ENCODE results near the gene PPP1R26. TPM values are rescaled to one million over a fixed set of nuclear protein-coding genes. Genes with fewer than 3 reads are reported as not detected.
A peak's percentile ranks its signal among the peaks of the same experiment; 100 is the strongest.
"Not testable (repeated sequence)": the region's sequence is repeated elsewhere in the genome, so short reads cannot be mapped to it uniquely, and the experiment has no call there.

Gene PPP1R26, protein sequence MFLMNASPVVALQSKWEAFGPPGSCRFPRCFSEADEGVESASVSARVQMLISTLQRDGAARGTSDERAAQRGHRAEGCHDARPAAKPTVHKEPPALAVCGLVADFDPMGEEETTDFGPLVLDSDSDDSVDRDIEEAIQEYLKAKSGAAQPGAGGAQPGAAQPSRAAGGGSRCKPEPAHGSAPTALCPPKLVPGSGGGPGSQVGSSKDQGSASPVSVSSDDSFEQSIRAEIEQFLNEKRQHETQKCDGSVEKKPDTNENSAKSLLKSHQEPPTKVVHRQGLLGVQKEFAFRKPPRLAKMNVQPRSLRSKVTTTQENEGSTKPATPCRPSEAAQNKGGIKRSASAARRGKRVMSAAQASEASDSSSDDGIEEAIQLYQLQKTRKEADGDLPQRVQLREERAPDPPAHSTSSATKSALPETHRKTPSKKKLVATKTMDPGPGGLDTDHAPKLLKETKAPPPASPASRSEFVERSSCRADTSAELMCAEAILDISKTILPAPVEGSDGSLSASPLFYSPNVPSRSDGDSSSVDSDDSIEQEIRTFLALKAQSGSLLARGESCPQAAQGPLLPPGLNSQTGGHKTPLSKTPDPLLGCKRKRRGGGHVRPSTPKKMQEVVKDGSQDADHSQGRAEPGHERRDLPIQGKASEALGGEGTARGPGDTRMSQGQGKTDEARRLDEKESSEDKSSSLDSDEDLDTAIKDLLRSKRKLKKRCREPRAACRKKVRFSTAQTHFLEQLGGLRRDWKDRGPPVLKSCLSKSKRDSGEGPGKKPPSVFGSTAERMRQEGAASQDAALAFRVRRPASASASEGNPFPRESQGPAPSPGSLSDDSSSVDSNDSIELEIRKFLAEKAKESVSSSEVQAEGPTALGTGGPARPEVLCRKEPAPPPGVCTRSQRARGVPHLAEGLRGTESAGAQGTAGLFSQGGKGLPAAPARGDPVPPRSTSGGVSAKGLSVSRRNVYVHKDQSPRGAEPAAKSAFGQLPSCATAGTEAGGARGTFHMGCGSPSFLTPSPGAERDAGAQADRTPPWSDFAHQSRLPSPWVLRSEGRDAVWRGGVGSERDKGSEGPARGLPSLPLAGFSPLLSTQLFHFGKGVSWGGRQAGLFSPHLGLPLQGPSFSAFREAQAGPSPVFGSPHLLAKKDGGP (N-terminal part only)
- 10 to 100 TPM; 22.9 to 29.6 TPM for total RNA-seq
- 10 to 100 TPM in 1 of 2 donors, 1 to 10 TPM in 1; 9.3 to 13.6 TPM for polyA plus RNA-seq
- long read RNA-seq, donor 1, full-length matches to known transcripts = 20 of 20 reads
- long read RNA-seq, donor 1, partial matches to known transcripts = 0 of 20 reads
- long read RNA-seq, donor 1, other reads (novel, unspliced or antisense) = 0 of 20 reads
- long read RNA-seq, donor 2, full-length matches to known transcripts = 8 of 8 reads
- long read RNA-seq, donor 2, partial matches to known transcripts = 0 of 8 reads
- long read RNA-seq, donor 2, other reads (novel, unspliced or antisense) = 0 of 8 reads
- long read RNA-seq, donor 3, full-length matches to known transcripts = 14 of 14 reads
- long read RNA-seq, donor 3, partial matches to known transcripts = 0 of 14 reads
- long read RNA-seq, donor 3, other reads (novel, unspliced or antisense) = 0 of 14 reads
- long read RNA-seq, donor 4, full-length matches to known transcripts = 10 of 10 reads
- long read RNA-seq, donor 4, partial matches to known transcripts = 0 of 10 reads
- long read RNA-seq, donor 4, other reads (novel, unspliced or antisense) = 0 of 10 reads
- long read RNA-seq, donor 5, full-length matches to known transcripts = 44 of 44 reads
- long read RNA-seq, donor 5, partial matches to known transcripts = 0 of 44 reads
- long read RNA-seq, donor 5, other reads (novel, unspliced or antisense) = 0 of 44 reads

DNA sequence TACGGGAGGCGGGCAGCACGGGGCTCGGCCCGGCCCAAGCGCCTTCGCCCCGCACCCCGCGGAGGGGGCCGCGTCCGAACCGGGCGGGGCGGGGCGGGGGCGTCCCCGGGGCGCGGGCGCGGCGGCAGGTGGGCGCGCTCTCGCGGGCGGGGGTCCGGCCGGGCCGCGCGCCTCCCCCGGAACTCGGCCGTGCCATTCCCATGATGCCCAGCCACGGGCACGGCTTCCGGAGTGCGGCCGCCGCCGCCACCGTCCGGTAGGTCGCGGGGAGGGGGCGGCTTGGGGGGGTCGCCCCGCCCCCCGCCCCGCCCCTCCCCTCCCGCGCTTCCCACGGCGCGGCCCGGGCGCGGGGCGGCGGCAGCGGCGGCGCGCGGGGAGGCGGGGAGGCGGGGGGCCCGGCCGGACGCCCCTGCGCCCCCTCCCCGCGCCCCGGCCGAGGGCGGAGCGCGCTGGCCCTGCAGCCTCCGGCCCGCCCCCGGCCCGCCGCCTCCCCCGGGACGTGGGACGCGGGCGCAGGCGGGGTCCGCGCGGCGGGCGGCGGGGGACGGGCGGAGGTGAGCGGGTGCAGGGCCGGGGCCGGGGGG is at the start of gene PPP1R26:
PPP1R26 (plus strand) TSS at position 314 of the 584 bp plus-strand sequence. CDS start 4,729 bp downstream, outside the sequence.
- Histone ChIP-seq H3K27ac (ENCODE audit: low read depth in 1 of 2, low read length in 1 of 2) (peak within 1 kb of the TSS; percentile 67 to 89), H3K4me1 (ENCODE audit: control insufficient read depth in 5 of 5, insufficient read depth in 5 of 5, low read length in 5 of 5) (peaks cover 0 to 28% (median 3%) of the 10 kb centered on the region in 5 donors), H3K9me3 (ENCODE audit: control insufficient read depth in 4 of 4, insufficient read depth in 3 of 4, low read length in 3 of 4) (no peaks in the 10 kb centered on the region), H3K27me3 (ENCODE audit: control insufficient read depth in 3 of 3, insufficient read depth in 3 of 3, low read length in 2 of 3) (no peaks in the 10 kb centered on the region), H3K9ac (ENCODE audit: insufficient read depth in 1 of 2, low read length in 2 of 2) (peak within 1 kb of the TSS in 1 of 2 donors; percentile 25), H3K36me3 (ENCODE audit: control insufficient read depth in 4 of 4, insufficient read depth in 4 of 4, low read length in 4 of 4) (peaks cover 0 to 13% (median 8%) of the 10 kb centered on the region in 4 donors), H3K4me3 (peak within 1 kb of the TSS; percentile 62)
- TF ChIP-seq, protein P1, sequence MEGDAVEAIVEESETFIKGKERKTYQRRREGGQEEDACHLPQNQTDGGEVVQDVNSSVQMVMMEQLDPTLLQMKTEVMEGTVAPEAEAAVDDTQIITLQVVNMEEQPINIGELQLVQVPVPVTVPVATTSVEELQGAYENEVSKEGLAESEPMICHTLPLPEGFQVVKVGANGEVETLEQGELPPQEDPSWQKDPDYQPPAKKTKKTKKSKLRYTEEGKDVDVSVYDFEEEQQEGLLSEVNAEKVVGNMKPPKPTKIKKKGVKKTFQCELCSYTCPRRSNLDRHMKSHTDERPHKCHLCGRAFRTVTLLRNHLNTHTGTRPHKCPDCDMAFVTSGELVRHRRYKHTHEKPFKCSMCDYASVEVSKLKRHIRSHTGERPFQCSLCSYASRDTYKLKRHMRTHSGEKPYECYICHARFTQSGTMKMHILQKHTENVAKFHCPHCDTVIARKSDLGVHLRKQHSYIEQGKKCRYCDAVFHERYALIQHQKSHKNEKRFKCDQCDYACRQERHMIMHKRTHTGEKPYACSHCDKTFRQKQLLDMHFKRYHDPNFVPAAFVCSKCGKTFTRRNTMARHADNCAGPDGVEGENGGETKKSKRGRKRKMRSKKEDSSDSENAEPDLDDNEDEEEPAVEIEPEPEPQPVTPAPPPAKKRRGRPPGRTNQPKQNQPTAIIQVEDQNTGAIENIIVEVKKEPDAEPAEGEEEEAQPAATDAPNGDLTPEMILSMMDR (IDR thresholded peaks at IDR 0.05; ENCODE audit: control extremely low read depth, extremely low read depth) = no peak
- DNase-seq (peak in 1 of 3 donors; percentile 44), ATAC-seq (ENCODE audit: insufficient read depth, low FRiP score) (peak; percentile 5)
- 0 to 1% methylated on average over 24 to 97 of the region's 103 CpGs for WGBS, 2 donors

DNA sequence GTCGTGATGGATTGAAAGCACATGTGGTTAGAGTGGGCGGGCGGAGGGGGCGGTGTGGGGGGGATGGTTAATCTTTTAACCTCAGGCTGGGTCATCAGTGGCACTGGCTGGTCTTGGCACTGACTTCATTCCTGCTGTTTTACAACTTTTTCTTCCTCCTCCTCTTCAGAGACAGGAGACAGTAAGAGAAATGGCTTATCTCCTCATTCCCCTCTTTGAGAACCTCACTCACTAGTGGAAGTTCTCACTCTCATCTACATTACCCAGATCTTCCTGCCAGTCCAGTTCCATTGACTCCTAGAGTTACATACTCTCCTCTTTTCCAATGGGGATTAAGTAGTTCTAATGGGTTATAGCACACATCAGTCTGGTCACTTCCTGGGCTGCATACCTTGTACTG is 42.3 kb upstream of the PPP1R26 start:
- peaks cover 0 to 33% (median 11%) of the 10 kb centered on the region in 5 donors for H3K4me1 ChIP-seq (ENCODE audit: control insufficient read depth in 5 of 5, insufficient read depth in 5 of 5, low read length in 5 of 5)
- no peak overlapping the region for H3K4me3 ChIP-seq
- H3K36me3 ChIP-seq (ENCODE audit: control insufficient read depth in 4 of 4, insufficient read depth in 4 of 4, low read length in 4 of 4) = no peaks in the 10 kb centered on the region
- TF ChIP-seq, protein P1 (IDR thresholded peaks at IDR 0.05; ENCODE audit: control extremely low read depth, extremely low read depth) = no peak
- DNase-seq (no peak), ATAC-seq (ENCODE audit: insufficient read depth, low FRiP score) (no peak)
- H3K27ac ChIP-seq (ENCODE audit: low read depth in 1 of 2, low read length in 1 of 2) = no peak overlapping the region
- H3K27me3 ChIP-seq (ENCODE audit: control insufficient read depth in 3 of 3, insufficient read depth in 3 of 3, low read length in 2 of 3) = no peaks in the 10 kb centered on the region
- H3K9ac ChIP-seq (ENCODE audit: insufficient read depth in 1 of 2, low read length in 2 of 2) = no peak overlapping the region
- H3K9me3 ChIP-seq (ENCODE audit: control insufficient read depth in 4 of 4, insufficient read depth in 3 of 4, low read length in 3 of 4) = no peaks in the 10 kb centered on the region
- WGBS, 2 donors = 87 to 95% methylated on average over 4 of the region's 4 CpGs

DNA sequence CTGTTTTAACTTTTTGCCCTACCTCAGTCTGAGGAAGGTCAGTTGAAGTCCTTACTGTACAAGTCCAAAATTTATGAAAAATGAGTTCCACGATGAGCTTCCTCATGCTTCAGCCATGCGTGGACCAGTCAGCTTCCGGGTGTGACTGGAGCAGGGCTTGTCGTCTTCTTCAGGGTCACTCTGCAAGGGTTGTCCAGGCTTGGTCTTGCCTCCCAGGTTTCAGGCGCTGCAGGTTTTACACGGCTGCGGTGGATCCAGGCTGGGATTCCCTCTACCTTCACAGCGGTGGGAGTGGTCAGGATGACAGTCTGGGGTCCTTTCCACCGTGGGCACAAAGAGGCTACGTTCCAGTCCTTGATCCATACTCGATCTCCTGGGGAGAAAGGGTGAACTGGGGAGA is 41.9 kb upstream of the PPP1R26 start:
- 94 to 96% methylated on average over 11 of the region's 11 CpGs for WGBS, 2 donors
- not testable (repeated sequence) for DNase-seq

DNA sequence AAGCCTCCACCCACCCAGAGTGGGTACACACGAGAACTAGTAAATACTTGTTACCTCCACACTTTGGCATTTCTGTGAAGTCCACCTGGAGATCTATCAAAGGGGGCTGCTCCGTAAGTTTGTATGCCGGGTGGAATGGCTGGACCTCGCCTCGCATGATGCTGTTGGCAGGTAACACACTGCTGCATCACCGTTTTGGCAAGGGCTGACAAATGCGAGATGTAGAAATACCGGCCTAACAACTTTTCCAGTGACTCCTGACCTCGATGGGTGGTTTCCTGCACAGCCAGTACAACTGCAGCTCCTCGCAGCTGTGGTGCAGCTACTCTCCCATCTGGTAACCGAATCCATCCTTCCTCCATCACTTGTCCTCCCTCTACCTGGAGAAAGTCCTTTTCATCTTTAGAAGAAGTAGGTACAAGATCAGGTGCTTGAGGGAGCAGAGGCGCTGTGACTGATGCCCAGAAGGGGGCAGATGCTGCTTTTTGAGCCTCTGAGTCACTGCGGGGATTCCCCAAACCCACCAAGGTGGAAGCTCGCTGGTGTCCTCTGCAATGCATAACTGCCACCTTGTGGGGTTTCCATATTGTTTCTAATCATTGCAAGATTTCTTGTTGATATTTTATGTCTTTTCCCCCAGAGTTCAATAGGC is 40.9 kb upstream of the PPP1R26 start:
- DNase-seq = peak; percentile 45 to 65 (median 60)
- ATAC-seq (ENCODE audit: insufficient read depth, low FRiP score) = not testable (repeated sequence)
- 57 to 70% methylated on average over 14 of the region's 14 CpGs for WGBS, 2 donors

More for the DNA sequence above, 41.9 kb upstream of the PPP1R26 start:
- H3K27ac ChIP-seq (ENCODE audit: low read depth in 1 of 2, low read length in 1 of 2); H3K9ac ChIP-seq (ENCODE audit: insufficient read depth in 1 of 2, low read length in 2 of 2); H3K27me3 ChIP-seq (ENCODE audit: control insufficient read depth in 3 of 3, insufficient read depth in 3 of 3, low read length in 2 of 3); H3K4me3 ChIP-seq; H3K9me3 ChIP-seq (ENCODE audit: control insufficient read depth in 4 of 4, insufficient read depth in 3 of 4, low read length in 3 of 4); ATAC-seq (ENCODE audit: insufficient read depth, low FRiP score); H3K36me3 ChIP-seq (ENCODE audit: control insufficient read depth in 4 of 4, insufficient read depth in 4 of 4, low read length in 4 of 4): not testable (repeated sequence)
- peaks cover 0 to 37% (median 15%) of the 10 kb centered on the region in 5 donors for H3K4me1 ChIP-seq (ENCODE audit: control insufficient read depth in 5 of 5, insufficient read depth in 5 of 5, low read length in 5 of 5)

DNA sequence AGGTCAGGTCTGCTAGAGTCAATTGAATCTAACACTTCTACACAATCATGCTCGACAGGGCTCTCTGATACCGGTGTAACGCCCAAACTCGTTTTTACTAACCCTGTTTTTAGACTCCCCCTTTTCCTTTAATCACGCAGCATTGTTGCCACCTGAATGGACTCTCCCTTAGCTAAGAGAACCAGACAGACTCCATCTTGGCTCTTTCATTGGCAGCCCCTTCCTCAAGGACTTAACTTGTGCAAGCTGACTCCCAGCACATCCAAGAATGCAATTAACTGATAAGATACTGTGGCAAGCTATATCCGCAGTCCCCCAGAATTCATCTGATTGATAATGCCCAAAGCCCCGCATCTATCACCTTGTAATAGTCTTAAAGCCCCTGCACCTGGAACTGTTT is 40.1 kb upstream of the PPP1R26 start:
- not testable (repeated sequence) for H3K27me3 ChIP-seq (ENCODE audit: control insufficient read depth in 3 of 3, insufficient read depth in 3 of 3, low read length in 2 of 3); H3K27ac ChIP-seq (ENCODE audit: low read depth in 1 of 2, low read length in 1 of 2); H3K9me3 ChIP-seq (ENCODE audit: control insufficient read depth in 4 of 4, insufficient read depth in 3 of 4, low read length in 3 of 4); H3K36me3 ChIP-seq (ENCODE audit: control insufficient read depth in 4 of 4, insufficient read depth in 4 of 4, low read length in 4 of 4); ATAC-seq (ENCODE audit: insufficient read depth, low FRiP score); H3K9ac ChIP-seq (ENCODE audit: insufficient read depth in 1 of 2, low read length in 2 of 2); H3K4me3 ChIP-seq; DNase-seq
- peaks cover 0 to 48% (median 18%) of the 10 kb centered on the region in 5 donors for H3K4me1 ChIP-seq (ENCODE audit: control insufficient read depth in 5 of 5, insufficient read depth in 5 of 5, low read length in 5 of 5)
- WGBS, 2 donors = 63 to 80% methylated on average over 7 of the region's 7 CpGs

More for the DNA sequence above, 40.9 kb upstream of the PPP1R26 start:
- not testable (repeated sequence) for H3K36me3 ChIP-seq (ENCODE audit: control insufficient read depth in 4 of 4, insufficient read depth in 4 of 4, low read length in 4 of 4); H3K27ac ChIP-seq (ENCODE audit: low read depth in 1 of 2, low read length in 1 of 2); H3K4me3 ChIP-seq; H3K9me3 ChIP-seq (ENCODE audit: control insufficient read depth in 4 of 4, insufficient read depth in 3 of 4, low read length in 3 of 4); H3K9ac ChIP-seq (ENCODE audit: insufficient read depth in 1 of 2, low read length in 2 of 2); H3K27me3 ChIP-seq (ENCODE audit: control insufficient read depth in 3 of 3, insufficient read depth in 3 of 3, low read length in 2 of 3)
- peaks cover 0 to 44% (median 17%) of the 10 kb centered on the region in 5 donors for H3K4me1 ChIP-seq (ENCODE audit: control insufficient read depth in 5 of 5, insufficient read depth in 5 of 5, low read length in 5 of 5)

Measured in lung (tissue), 16 donors.